Occipital lobe (tissue), 1 donor: ENCODE measurements around the gene MAB21L3. TPM values are rescaled to one million over a fixed set of nuclear protein-coding genes. Genes with fewer than 3 reads are reported as not detected.

Experiments used
- total RNA-seq: library from RNA; depleted of rRNA; stranded (reverse); fragments of >200 nt; gene quantifications from one replicate; pipeline ENCODE4 v1.2.3, GENCODE V29; 2014

MAB21L3 gene
- total RNA-seq, 1 donor from 2014 or later = 0.31 TPM

Other genes starting within 250 kb of the MAB21L3 start
- 11.4 TPM for gene SLC22A15, start 134.9 kb upstream of the MAB21L3 start, total RNA-seq